Ovary (tissue), 3 donors: ENCODE results near the gene ATP10B.

Source experiments
- EP300 ChIP-seq: sonication (generic); formaldehyde crosslinking; IDR thresholded peaks from one replicate; pipeline ENCODE4 v1.6.1; 2017; ENCODE audit warnings: antibody characterized with exemption
- POLR2A ChIP-seq: fragments of 450-650 bp; IDR thresholded peaks from one replicate; pipeline ENCODE4 v1.6.1; 2017; ENCODE audit warnings: antibody characterized with exemption, mild to moderate bottlenecking, moderate library complexity
- TF ChIP-seq, protein P1 (sequence below), 3 donors: fragments of 450-650 bp in 2 of 3; fragments of 200-600 bp in 1 of 3; IDR thresholded peaks; one replicate each; pipeline versions ENCODE4 v1.5.1 to v1.8.0; 2016 to 2022; ENCODE audit warnings: antibody characterized with exemption in 3 of 3, mild to moderate bottlenecking in 1 of 3
- donor health status: DM: no; HTN: no; CAD: no.

DNA sequence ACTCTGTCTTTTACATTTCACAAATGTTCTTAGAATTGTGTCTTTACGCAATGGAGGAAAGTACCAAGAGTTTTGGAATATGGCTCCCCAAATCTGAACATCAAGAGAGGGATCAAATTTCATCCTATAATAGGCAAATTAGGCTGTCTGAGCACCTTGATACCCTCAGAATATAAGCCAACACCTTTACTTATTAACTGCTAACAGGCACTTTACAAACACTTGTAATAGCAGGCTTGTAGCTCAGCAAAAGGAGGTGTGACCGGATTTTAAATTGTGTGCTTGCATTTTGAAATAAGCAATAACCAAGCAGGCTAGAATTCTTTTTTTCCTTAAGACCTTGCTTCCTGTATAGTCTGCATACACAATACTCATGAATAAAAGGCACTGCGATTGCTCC is 92.0 kb downstream of the ATP10B start:
- TF ChIP-seq EP300 (no peak), POLR2A (no peak)
- TF ChIP-seq, protein P1, sequence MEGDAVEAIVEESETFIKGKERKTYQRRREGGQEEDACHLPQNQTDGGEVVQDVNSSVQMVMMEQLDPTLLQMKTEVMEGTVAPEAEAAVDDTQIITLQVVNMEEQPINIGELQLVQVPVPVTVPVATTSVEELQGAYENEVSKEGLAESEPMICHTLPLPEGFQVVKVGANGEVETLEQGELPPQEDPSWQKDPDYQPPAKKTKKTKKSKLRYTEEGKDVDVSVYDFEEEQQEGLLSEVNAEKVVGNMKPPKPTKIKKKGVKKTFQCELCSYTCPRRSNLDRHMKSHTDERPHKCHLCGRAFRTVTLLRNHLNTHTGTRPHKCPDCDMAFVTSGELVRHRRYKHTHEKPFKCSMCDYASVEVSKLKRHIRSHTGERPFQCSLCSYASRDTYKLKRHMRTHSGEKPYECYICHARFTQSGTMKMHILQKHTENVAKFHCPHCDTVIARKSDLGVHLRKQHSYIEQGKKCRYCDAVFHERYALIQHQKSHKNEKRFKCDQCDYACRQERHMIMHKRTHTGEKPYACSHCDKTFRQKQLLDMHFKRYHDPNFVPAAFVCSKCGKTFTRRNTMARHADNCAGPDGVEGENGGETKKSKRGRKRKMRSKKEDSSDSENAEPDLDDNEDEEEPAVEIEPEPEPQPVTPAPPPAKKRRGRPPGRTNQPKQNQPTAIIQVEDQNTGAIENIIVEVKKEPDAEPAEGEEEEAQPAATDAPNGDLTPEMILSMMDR (IDR thresholded peaks at IDR 0.05), result no peak
